Activated effector memory CD4-positive, alpha-beta T cell treated with Interleukin-2 at 50 U/mL for 16 hours (primary cell): ENCODE results near the gene PRG3.

ENCODE experiments used
- DNase-seq: peaks from one replicate; pipeline ENCODE4 v3.0.0-alpha.2; 2020

The PRG3 gene

DNA sequence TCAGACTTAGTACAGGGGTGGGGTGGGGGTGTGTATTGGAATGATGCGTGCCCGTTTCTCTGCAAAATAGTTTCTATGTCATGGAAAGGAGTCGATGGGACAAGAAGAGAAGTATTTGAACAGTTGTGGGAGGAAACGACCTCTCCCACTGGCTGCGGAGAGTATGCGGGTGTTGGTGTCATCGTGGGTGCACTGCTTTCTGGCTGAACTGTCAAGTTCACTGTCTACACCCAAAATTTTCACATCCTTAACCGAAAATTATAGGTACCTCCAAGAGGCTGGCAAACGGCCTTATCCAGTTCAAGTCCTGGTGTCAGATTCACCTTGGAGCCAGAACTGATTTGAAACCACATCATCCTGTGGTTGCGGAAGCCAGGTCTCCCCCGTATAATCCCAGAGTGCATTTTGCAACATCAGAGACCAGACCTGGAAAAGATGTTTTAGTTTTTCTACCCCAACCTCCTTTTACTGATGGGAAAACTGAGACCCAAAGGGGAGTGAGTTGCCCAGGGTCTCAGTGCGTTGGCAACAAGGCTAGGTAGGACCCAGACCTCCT lies 44.8 kb downstream of the PRG3 start:
- DNase-seq = no peak

DNA sequence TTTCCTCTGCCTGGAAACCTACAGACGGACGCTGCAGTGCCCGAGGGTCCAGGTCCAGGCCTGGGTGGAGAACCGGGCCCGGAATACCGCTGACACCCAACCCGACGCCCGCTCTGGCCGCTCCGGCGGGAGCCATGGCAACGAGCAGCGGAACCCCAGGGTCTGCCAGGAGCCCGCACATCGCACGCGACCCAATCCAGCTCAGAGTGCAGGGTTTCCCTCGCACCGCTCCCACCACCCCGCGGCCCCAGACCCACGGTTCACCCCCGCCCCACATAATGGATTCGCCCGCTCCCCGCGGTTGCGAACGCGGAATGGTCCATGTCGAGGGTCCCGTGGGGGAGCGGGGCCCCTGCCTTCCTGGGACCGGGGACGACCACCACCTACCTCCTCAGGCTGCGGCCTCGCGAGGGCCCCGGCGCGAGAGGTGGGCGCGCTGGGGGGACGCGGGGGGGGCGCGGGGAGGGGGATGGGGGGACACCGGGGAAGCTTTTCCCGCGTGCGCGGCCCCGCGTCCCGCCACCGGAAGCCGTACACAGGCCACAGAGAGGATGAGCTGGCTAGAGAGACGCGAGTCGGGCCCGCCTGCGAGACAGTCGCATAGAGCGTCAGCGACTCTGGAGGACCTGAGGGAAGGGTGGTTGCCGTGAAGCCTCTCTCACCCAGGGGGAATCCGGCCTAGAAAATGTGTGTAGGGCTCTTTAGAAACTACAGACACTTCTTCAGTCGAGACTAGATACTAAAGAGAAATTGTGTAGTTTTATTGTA lies 45.4 kb downstream of the PRG3 start, which contains the start of gene SSRP1:
Gene SSRP1 (minus strand): TSS at position 550 of the 768 bp plus-strand sequence. CDS start 771 bp downstream, outside the sequence.
- peak; percentile 82 for DNase-seq

DNA sequence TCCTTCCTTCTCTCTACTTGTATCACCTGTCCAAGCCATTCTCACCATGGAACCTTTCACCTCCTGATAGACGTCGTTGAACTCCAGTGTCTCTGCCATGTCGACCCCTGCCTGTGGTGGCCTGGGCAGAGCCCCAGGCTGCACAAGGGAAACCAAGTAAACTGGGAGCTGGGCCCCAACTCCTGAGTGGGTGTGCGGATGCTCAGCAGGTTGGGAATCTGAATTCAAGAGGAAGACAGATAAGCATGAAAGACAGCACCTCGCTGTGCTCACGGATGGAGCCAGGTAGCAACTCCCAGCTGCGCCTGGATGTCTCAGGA lies 46.0 kb downstream of the PRG3 start:
- no peak for DNase-seq

DNA sequence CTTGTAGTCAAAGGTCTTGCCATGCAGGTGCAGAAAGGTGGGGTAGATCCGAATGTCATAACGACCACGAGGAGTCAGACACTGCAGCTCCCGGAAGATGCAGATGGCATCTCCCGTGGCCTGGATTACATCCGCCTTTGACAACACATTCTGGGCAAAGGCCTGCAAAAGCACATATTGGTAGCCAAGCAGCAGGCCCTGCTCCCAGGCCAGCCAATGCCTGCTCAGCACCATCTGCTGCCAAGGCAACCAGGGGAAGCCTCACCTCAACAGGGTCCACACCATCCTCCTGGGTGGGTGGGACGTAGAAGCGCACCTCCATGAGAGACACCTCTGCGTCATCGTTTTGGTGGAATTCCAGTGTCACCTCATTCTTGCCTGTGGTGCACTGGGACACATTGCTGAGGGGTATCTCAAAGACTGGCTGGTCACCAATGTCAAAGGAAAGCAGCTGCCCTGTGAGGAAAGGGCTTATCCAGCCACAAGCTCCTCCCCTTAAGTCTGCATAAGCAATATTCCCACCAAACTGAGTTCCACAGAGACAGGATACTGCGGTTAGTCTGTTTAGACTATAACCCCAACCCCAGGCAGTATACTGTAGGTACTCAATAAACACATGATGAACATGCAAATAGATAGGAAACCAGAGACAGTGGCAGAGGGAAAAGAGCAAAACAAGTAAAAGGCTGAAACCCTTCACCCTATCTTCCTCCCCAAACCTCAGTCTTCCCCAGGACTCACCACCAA lies 48.1 kb downstream of the PRG3 start:
- DNase-seq = no peak

DNA sequence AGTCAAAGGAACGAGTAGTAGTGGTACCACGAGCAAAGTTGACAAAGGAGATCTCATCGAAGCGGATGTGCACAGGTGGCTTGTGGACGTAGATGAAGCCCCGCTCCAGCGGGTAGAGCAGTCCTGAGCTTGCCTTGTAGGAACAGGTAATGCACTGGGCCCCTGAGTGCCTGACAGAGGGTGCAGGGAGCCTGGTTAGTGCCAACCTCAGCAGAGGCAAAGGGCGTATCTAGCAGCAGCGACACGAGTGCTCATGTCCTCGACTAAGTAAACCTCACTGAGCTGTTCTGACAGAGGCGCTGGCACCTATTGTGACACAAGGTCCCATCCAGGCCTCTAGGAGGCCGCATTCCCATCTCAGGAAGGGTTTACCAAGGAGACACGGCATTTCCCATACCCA lies 49.2 kb downstream of the PRG3 start:
- DNase-seq = no peak

DNA sequence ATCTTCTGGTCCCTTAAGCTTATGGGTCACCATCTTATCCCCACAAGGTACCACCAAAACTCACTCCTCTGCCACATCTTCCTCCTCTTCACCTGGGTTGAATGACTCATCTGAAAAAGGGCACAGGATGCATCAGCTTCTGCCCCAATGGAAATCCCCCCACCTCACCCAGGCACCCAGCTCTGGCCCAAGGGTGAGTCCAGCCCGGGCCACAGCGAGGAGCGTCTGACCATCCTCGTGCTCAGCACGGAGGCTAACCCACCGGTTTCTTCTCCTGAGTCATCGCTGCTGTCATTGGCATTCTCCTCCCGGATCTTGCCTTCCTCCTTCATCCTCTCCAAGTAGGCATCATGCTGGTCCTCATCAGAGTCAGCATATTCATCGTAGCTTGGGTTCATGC lies 50.9 kb downstream of the PRG3 start:
- DNase-seq = no peak

DNA sequence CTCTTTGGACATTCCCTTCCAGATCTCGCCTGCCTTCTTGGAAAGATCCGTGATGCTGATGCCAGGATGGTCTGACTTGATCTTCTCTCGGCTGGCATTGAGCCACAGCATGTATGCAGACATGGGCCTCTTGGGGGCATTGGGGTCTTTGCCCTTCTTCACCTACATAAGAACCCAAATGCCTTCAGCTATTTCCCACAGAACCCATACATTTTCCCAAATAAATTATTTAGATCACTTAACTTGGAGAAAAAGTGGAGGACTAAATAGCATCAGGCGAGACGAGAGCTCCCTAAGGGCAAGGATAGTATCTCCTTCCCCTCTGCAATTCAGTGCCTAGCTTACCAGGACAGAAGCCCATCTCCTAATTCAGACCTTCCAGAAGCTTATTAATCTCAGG lies 53.2 kb downstream of the PRG3 start:
- no peak for DNase-seq
